Measurements from ENCODE around the gene P2RY13.

DNA sequence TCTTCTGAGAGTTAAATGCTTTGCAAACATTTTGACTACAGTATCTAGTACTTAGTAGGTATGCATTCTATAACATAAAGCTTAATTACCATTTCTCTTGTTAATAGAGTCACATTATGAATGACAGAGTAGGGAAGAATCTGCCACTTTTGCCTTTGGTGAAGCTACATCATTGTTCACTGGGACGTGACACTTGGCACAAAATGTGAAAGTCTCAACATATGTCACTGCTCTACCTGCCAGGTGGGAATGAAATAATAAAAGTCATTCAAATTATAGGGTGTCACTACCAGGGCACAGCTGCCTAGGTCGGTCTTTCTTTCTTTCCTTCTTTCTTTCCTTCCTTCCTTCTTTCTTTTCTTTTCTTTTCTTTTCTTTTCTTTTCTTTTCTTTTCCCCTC is 30.3 kb downstream of the P2RY13 start:
- TF ChIP-seq, protein P1, sequence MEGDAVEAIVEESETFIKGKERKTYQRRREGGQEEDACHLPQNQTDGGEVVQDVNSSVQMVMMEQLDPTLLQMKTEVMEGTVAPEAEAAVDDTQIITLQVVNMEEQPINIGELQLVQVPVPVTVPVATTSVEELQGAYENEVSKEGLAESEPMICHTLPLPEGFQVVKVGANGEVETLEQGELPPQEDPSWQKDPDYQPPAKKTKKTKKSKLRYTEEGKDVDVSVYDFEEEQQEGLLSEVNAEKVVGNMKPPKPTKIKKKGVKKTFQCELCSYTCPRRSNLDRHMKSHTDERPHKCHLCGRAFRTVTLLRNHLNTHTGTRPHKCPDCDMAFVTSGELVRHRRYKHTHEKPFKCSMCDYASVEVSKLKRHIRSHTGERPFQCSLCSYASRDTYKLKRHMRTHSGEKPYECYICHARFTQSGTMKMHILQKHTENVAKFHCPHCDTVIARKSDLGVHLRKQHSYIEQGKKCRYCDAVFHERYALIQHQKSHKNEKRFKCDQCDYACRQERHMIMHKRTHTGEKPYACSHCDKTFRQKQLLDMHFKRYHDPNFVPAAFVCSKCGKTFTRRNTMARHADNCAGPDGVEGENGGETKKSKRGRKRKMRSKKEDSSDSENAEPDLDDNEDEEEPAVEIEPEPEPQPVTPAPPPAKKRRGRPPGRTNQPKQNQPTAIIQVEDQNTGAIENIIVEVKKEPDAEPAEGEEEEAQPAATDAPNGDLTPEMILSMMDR (IDR thresholded peaks at IDR 0.05): no peak
- TF ChIP-seq ZFX (IDR thresholded peaks at IDR 0.05; ENCODE audit: borderline replicate concordance): no peak
